HCT116 (cell line): ENCODE data around the gene TCEAL3. TPM values are rescaled to one million over a fixed set of nuclear protein-coding genes. Genes with fewer than 3 reads are reported as not detected.

ENCODE experiments used
- ATAC-seq: fragments of 200-7000 bp; cut with Tn5 transposase; 2 replicates; pipeline ENCODE4 v1.9.1; 2020; ENCODE audit warnings: mild to moderate bottlenecking, moderate library complexity
- BruUV-seq: library from RNA; stranded (reverse); fragments of 400-500 nt; replicated peaks from 2 replicates; lab custom pipeline; 2021; lab: Mats Ljungman, UMichigan
- CTCF ChIA-PET: fragments of 300-600 bp; sonication (Branson Sonifier 250); formaldehyde crosslinking; loops from one replicate; lab custom pipeline; 2021; ENCODE audit warnings: antibody characterized with exemption; lab: Charles Lee
- POLR2A ChIA-PET: fragments of 300-600, 350-600 bp; sonication (Branson Sonifier 250); formaldehyde crosslinking; loops from one replicate; lab custom pipeline; 2021; ENCODE audit warnings: antibody characterized with exemption; lab: Charles Lee
- RAD21 ChIA-PET, 2 experiments: fragments of 300-600 bp; sonication (Branson Sonifier 250); formaldehyde crosslinking; loops; one replicate each; lab custom pipeline; 2023; ENCODE audit warnings: low total read pairs in 2 of 2; ENCODE audit not compliant: uncharacterized antibody in 2 of 2, unreplicated experiment in 2 of 2, low non-redundant PET in 1 of 2; lab: Charles Lee
- DNase-seq: peaks from one replicate; pipeline ENCODE4 v3.0.0-alpha.2; 2010; ENCODE audit warnings: low read depth, low spot score
- H2AFZ ChIP-seq: fragments of 200-600 bp; shearing (Covaris generic), sonication (generic); 2 replicates; pipeline ENCODE4 v1.6.1; 2017; ENCODE audit warnings: low read depth, mixed run types, mixed read lengths, antibody characterized with exemption, low read length; ENCODE audit not compliant: poor library complexity, severe bottlenecking
- H3K27ac ChIP-seq: 2 replicates; pipeline ENCODE4 v1.5.1; 2012; ENCODE audit warnings: low read depth, low read length
- H3K27me3 ChIP-seq: fragments of 200-600 bp; sonication (generic); 2 replicates; pipeline ENCODE4 v1.6.1; 2016; ENCODE audit warnings: mixed run types, low read length, mixed read lengths; ENCODE audit not compliant: insufficient read depth
- H3K36me3 ChIP-seq, 2 experiments: fragments of 200-500 bp in 1 of 2; fragments of 200-600 bp in 1 of 2; sonication (Bioruptor generic) in 1 of 2; sonication (generic) in 1 of 2; 2 replicates each; pipeline versions ENCODE4 v1.5.1 to v1.6.1; 2014 to 2016; ENCODE audit warnings: low read length in 2 of 2, inconsistent platforms in 1 of 2, mixed read lengths in 1 of 2, mixed run types in 1 of 2; ENCODE audit not compliant: insufficient read depth in 2 of 2, control insufficient read depth in 1 of 2
- H3K4me1 ChIP-seq, 2 experiments: fragments of 200-600 bp in 1 of 2; sonication (generic) in 1 of 2; 2 replicates each; pipeline versions ENCODE4 v1.5.1 to v1.6.1; 2012 to 2017; ENCODE audit warnings: low read length in 2 of 2, inconsistent platforms in 1 of 2, mild to moderate bottlenecking in 1 of 2, mixed read lengths in 1 of 2, mixed run types in 1 of 2, moderate library complexity in 1 of 2; ENCODE audit not compliant: insufficient read depth in 2 of 2, control insufficient read depth in 1 of 2
- H3K4me2 ChIP-seq: fragments of 200-600 bp; sonication (generic); 2 replicates; pipeline ENCODE4 v1.6.1; 2017; ENCODE audit warnings: mixed run types, low read length, mixed read lengths
- H3K4me3 ChIP-seq, 2 experiments: fragments of 200-600 bp in 1 of 2; sonication (generic) in 1 of 2; replicated peaks in 1 of 2; 2 replicates each; pipeline ENCODE4 v1.5.1; 2011 to 2016; ENCODE audit warnings: low read length in 2 of 2, control low read depth in 1 of 2, low read depth in 1 of 2, mild to moderate bottlenecking in 1 of 2, mixed read lengths in 1 of 2, mixed run types in 1 of 2
- H3K79me2 ChIP-seq: fragments of 200-600 bp; sonication (generic); 2 replicates; pipeline ENCODE4 v1.6.1; 2017; ENCODE audit warnings: mild to moderate bottlenecking, mixed run types, low read length, moderate library complexity, mixed read lengths; ENCODE audit not compliant: insufficient read depth
- H3K9ac ChIP-seq: fragments of 200-600 bp; sonication (generic); 2 replicates; pipeline ENCODE4 v1.6.1; 2016; ENCODE audit warnings: low read length, mixed read lengths
- H3K9me2 ChIP-seq: fragments of 200-600 bp; sonication (generic), shearing (Covaris generic); 2 replicates; pipeline ENCODE4 v1.6.1; 2017; ENCODE audit warnings: mixed run types, mild to moderate bottlenecking, moderate library complexity; ENCODE audit not compliant: insufficient read depth
- H3K9me3 ChIP-seq, 2 experiments: fragments of 200-500 bp in 1 of 2; fragments of 200-600 bp in 1 of 2; sonication (Bioruptor generic) in 1 of 2; sonication (generic) in 1 of 2; 2 replicates each; pipeline ENCODE4 v1.6.1; 2014 to 2017; ENCODE audit warnings: low read length in 2 of 2, mixed read lengths in 2 of 2, inconsistent platforms in 1 of 2, low read depth in 1 of 2, mild to moderate bottlenecking in 1 of 2, mixed run types in 1 of 2, moderate library complexity in 1 of 2; ENCODE audit not compliant: control insufficient read depth in 1 of 2, insufficient read depth in 1 of 2
- H4K20me1 ChIP-seq: fragments of 200-600 bp; sonication (generic), shearing (Covaris generic); 2 replicates; pipeline ENCODE4 v1.6.1; 2017; ENCODE audit warnings: mixed run types, mild to moderate bottlenecking, moderate library complexity; ENCODE audit not compliant: insufficient read depth
- ATF3 ChIP-seq: IDR thresholded peaks from 2 replicates; pipeline ENCODE4 v1.6.1; 2012
- CBX3 ChIP-seq: IDR thresholded peaks from 2 replicates; pipeline ENCODE4 v1.6.1; 2012; ENCODE audit warnings: low read depth
- EGR1 ChIP-seq: IDR thresholded peaks from 2 replicates; pipeline ENCODE4 v1.6.1; 2012; ENCODE audit warnings: low read depth
- ELF1 ChIP-seq: IDR thresholded peaks from 2 replicates; pipeline ENCODE4 v1.6.1; 2012; ENCODE audit warnings: low read depth, borderline replicate concordance
- EZH2 ChIP-seq: fragments of 200-600 bp; sonication (generic); IDR thresholded peaks from 2 replicates; pipeline ENCODE4 v1.6.1; 2017; ENCODE audit warnings: antibody characterized with exemption, mixed run types
- FOSL1 ChIP-seq: IDR thresholded peaks from 2 replicates; pipeline ENCODE4 v1.6.1; 2012; ENCODE audit warnings: low read depth
- POLR2AphosphoS5 ChIP-seq: IDR thresholded peaks from 2 replicates; pipeline ENCODE4 v1.6.1; 2011; ENCODE audit warnings: mild to moderate bottlenecking, low read depth, low read length, moderate library complexity
- REST ChIP-seq: IDR thresholded peaks from 2 replicates; pipeline ENCODE4 v1.6.1; 2012; ENCODE audit warnings: low read depth
- SIN3A ChIP-seq: IDR thresholded peaks from 2 replicates; pipeline ENCODE4 v1.6.1; 2012; ENCODE audit warnings: low read depth
- SP1 ChIP-seq: IDR thresholded peaks from 2 replicates; pipeline ENCODE4 v1.6.1; 2012; ENCODE audit warnings: low read depth
- SRF ChIP-seq: IDR thresholded peaks from 2 replicates; pipeline ENCODE4 v1.6.1; 2012; ENCODE audit warnings: low read depth
- TCF7L2 ChIP-seq: IDR thresholded peaks from 2 replicates; pipeline ENCODE4 v1.7.0; 2011; ENCODE audit warnings: borderline replicate concordance, inconsistent platforms; ENCODE audit not compliant: insufficient read depth, insufficient read length; ENCODE audit errors: extremely low read depth
- YY1 ChIP-seq: IDR thresholded peaks from 2 replicates; pipeline ENCODE4 v1.6.1; 2011; ENCODE audit warnings: low read length, low read depth, moderate library complexity, mild to moderate bottlenecking; ENCODE audit not compliant: insufficient replicate concordance; ENCODE audit errors: extremely low read depth
- ZFX ChIP-seq: fragments of 450-650 bp; IDR thresholded peaks from 2 replicates; pipeline ENCODE4 v1.6.1; 2017
- intact Hi-C: fragments of 100-400 bp; cut with micrococcal nuclease; formaldehyde crosslinking; loops from 2 replicates; pipeline ENCODE4 v1.10.0; 2022
- total RNA-seq: library from RNA; stranded (reverse); gene quantifications from one replicate; pipeline ENCODE4 v1.2.1, GENCODE V29; 2021; ENCODE audit not compliant: unreplicated experiment
- TF ChIP-seq, protein P1 (sequence below), 3 experiments: fragments of 200-600 bp in 1 of 3; sonication (generic) in 1 of 3; IDR thresholded peaks in 2 of 3; conservative IDR thresholded peaks in 1 of 3; 2 replicates each; pipeline ENCODE4 v1.5.1; 2012 to 2017; ENCODE audit warnings: low read depth in 2 of 3, low read length in 2 of 3, antibody characterized with exemption in 1 of 3, borderline replicate concordance in 1 of 3, control low read depth in 1 of 3, mild to moderate bottlenecking in 1 of 3, mixed read lengths in 1 of 3, mixed run types in 1 of 3, moderate library complexity in 1 of 3; ENCODE audit not compliant: insufficient read depth in 1 of 3

Gene TCEAL3
- total RNA-seq, 1 experiment from 2014 or later = not detected

DNA sequence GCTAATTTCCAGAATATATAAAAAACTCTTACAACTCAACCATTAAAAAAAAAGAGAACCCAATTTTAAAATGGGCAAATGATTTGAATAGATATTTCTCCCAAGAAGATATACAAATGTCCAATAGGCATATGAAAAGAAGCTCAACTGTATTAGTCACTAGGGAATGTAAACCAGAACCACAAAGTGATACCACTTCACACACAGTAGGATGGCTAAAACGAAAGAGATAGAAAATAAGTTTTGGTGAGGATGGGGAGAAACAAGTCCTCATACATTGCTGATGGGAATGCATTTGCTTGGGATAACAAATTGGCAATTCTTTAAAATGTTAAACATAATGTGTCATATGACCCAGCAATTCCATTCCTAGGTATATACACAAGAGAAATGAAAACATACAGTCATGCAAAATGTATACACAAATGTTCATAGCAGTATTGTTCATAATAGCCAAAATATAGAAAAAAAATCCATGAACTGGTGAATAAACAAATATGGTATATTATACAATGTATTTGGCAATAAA lies 5.7 kb downstream of the TCEAL3 start:
- TF ChIP-seq POLR2AphosphoS5 (no peak), CBX3 (no peak), FOSL1 (no peak), ATF3 (no peak), EZH2 (no peak), YY1 (no peak), SRF (no peak), TCF7L2 (no peak), ZFX (no peak), SIN3A (no peak), REST (no peak), ELF1 (no peak), SP1 (no peak), EGR1 (no peak)
- TF ChIP-seq, protein P1, sequence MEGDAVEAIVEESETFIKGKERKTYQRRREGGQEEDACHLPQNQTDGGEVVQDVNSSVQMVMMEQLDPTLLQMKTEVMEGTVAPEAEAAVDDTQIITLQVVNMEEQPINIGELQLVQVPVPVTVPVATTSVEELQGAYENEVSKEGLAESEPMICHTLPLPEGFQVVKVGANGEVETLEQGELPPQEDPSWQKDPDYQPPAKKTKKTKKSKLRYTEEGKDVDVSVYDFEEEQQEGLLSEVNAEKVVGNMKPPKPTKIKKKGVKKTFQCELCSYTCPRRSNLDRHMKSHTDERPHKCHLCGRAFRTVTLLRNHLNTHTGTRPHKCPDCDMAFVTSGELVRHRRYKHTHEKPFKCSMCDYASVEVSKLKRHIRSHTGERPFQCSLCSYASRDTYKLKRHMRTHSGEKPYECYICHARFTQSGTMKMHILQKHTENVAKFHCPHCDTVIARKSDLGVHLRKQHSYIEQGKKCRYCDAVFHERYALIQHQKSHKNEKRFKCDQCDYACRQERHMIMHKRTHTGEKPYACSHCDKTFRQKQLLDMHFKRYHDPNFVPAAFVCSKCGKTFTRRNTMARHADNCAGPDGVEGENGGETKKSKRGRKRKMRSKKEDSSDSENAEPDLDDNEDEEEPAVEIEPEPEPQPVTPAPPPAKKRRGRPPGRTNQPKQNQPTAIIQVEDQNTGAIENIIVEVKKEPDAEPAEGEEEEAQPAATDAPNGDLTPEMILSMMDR (IDR thresholded peaks at IDR 0.05 in 2 of 3, conservative IDR thresholded peaks at IDR 0.05 in 1 of 3; ENCODE audit: borderline replicate concordance in 1 of 3, insufficient read depth in 1 of 3, low read depth in 2 of 3, low read length in 2 of 3) = no peak
- ATAC-seq (no peak), DNase-seq (no peak)
- POLR2A ChIA-PET = interaction anchor here (0.6 kb wide), 1 partner anchor 74 kb away, joined by 3 read pairs; no protein-coding TSS in a partner anchor
- Histone ChIP-seq H3K79me2 (no peaks in the 10 kb centered on the region), H3K9ac (no peak overlapping the region), H3K27ac (no peak overlapping the region), H3K36me3 (no peaks in the 10 kb centered on the region), H3K27me3 (no peaks in the 10 kb centered on the region), H3K4me3 (no peak overlapping the region), H3K9me3 (no peaks in the 10 kb centered on the region), H3K9me2 (no peaks in the 10 kb centered on the region), H4K20me1 (no peaks in the 10 kb centered on the region), H2AFZ (no peak overlapping the region), H3K4me2 (no peak overlapping the region), H3K4me1 (peaks cover 0 to 10% of the 10 kb centered on the region in 2 experiments; a peak in 2 of 4 replicates)
- BruUV-seq = no TSS peak
- CTCF ChIA-PET = no interaction called here
- intact Hi-C loops = no loop called here
- RAD21 ChIA-PET = no interaction called here
